ENCODE results near the gene KCNJ1.

Gene KCNJ1

DNA sequence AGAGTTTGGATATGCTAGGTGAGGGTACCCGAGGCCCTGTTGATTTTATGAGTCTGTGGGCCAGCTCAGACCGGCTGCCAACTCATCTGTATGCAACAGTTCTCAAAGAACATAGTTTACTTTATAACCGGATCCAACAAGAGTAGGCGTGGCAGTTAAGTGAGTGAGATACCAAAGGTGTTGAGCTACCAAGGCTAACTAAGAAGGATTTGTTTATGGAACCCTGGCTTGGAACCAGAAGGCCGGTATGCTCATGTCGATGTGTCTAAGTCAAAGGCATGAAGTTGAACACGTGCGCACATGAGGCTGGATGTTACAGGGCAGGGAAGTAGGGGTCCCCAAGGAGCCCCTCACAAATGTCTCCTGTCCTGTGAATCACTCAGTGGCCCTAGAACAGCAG lies at the start of gene KCNJ1:
KCNJ1 (minus strand) TSS at position 20 of the 400 bp plus-strand sequence. CDS start 27,053 bp downstream, outside the sequence.
- peaks cover 25% of the 10 kb centered on the region; the same call in 1 of the 2 replicates for H3K4me1 ChIP-seq (ENCODE audit: insufficient read depth, low read length)
- H3K4me3 ChIP-seq (ENCODE audit: low read length): no peak within 1 kb of the TSS

GRCh38 chr11:128916681-128917080 lies 49.6 kb upstream of the KCNJ1 start:
- peaks cover 9% of the 10 kb centered on the region for H3K27me3 ChIP-seq (ENCODE audit: insufficient read depth, low read length)
- no peak overlapping the region for H3K4me3 ChIP-seq (ENCODE audit: low read length)
- no peaks in the 10 kb centered on the region; the same call in 1 of the 2 replicates for H3K36me3 ChIP-seq (ENCODE audit: insufficient read depth, low read depth, low read length)
- H3K27ac ChIP-seq (ENCODE audit: low read length): no peak overlapping the region
- no peaks in the 10 kb centered on the region for H3K9me3 ChIP-seq (ENCODE audit: insufficient read depth, low read depth, low read length)
- no peaks in the 10 kb centered on the region for H3K4me1 ChIP-seq (ENCODE audit: insufficient read depth, low read length)
- H3K9ac ChIP-seq (ENCODE audit: low read depth, low read length): no peak overlapping the region

More for the DNA sequence above, at the start of gene KCNJ1:
- Histone ChIP-seq H3K9ac (ENCODE audit: low read depth, low read length) (no peak within 1 kb of the TSS), H3K27ac (ENCODE audit: low read length) (no peak within 1 kb of the TSS), H3K9me3 (ENCODE audit: insufficient read depth, low read depth, low read length) (no peaks in the 10 kb centered on the region), H3K27me3 (ENCODE audit: insufficient read depth, low read length) (peaks cover 8% of the 10 kb centered on the region; the same call in 1 of the 2 replicates), H3K36me3 (ENCODE audit: insufficient read depth, low read depth, low read length) (no peaks in the 10 kb centered on the region)

- H3K27ac ChIP-seq (ENCODE audit: low read length): no peak overlapping the region
Observed at GRCh38 chr11:128916037-128916572, 49.0 kb upstream of the KCNJ1 start.

DNA sequence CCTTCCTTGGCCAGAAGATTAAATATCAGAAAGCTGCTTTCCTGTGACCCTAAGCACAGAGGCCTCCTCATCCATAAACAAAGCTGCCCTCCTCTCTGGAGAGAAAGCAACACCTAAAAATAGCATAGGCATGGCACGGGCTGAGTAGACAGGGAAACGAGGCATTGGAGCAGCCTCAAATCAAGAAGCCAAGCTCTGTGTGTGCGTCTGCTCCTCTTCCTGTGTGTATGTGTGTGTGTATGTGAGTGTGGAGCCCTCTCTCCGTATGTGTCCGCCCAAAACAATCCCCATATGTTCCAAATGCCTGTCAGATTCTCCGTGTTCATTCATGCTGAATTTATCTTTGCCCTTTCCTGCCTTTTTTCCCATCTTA lies 48.0 kb upstream of the KCNJ1 start:
- Histone ChIP-seq H3K36me3 (ENCODE audit: insufficient read depth, low read depth, low read length) (no peaks in the 10 kb centered on the region; the same call in 1 of the 2 replicates), H3K4me3 (ENCODE audit: low read length) (no peak overlapping the region), H3K4me1 (ENCODE audit: insufficient read depth, low read length) (no peaks in the 10 kb centered on the region), H3K27me3 (ENCODE audit: insufficient read depth, low read length) (no peaks in the 10 kb centered on the region; the same call in 1 of the 2 replicates), H3K9ac (ENCODE audit: low read depth, low read length) (no peak overlapping the region), H3K27ac (ENCODE audit: low read length) (no peak overlapping the region), H3K9me3 (ENCODE audit: insufficient read depth, low read depth, low read length) (no peaks in the 10 kb centered on the region)

More at GRCh38 chr11:128916037-128916572, 49.0 kb upstream of the KCNJ1 start:
- no peaks in the 10 kb centered on the region; the same call in 1 of the 2 replicates for H3K36me3 ChIP-seq (ENCODE audit: insufficient read depth, low read depth, low read length)
- no peaks in the 10 kb centered on the region for H3K9me3 ChIP-seq (ENCODE audit: insufficient read depth, low read depth, low read length)
- peaks cover 3% of the 10 kb centered on the region for H3K27me3 ChIP-seq (ENCODE audit: insufficient read depth, low read length)
- no peak overlapping the region for H3K9ac ChIP-seq (ENCODE audit: low read depth, low read length)
- no peaks in the 10 kb centered on the region for H3K4me1 ChIP-seq (ENCODE audit: insufficient read depth, low read length)
- no peak overlapping the region for H3K4me3 ChIP-seq (ENCODE audit: low read length)

GRCh38 chr11:128914216-128915148 lies 47.4 kb upstream of the KCNJ1 start:
- H3K36me3 ChIP-seq (ENCODE audit: insufficient read depth, low read depth, low read length): no peaks in the 10 kb centered on the region; the same call in 1 of the 2 replicates
- peaks cover 4% of the 10 kb centered on the region for H3K27me3 ChIP-seq (ENCODE audit: insufficient read depth, low read length)
- H3K4me1 ChIP-seq (ENCODE audit: insufficient read depth, low read length): no peaks in the 10 kb centered on the region
- H3K4me3 ChIP-seq (ENCODE audit: low read length): no peak overlapping the region
- no peaks in the 10 kb centered on the region for H3K9me3 ChIP-seq (ENCODE audit: insufficient read depth, low read depth, low read length)
- H3K27ac ChIP-seq (ENCODE audit: low read length): no peak overlapping the region
- H3K9ac ChIP-seq (ENCODE audit: low read depth, low read length): no peak overlapping the region

GRCh38 chr11:128913806-128914205 lies 46.7 kb upstream of the KCNJ1 start:
- H3K9ac ChIP-seq (ENCODE audit: low read depth, low read length): no peak overlapping the region

DNA sequence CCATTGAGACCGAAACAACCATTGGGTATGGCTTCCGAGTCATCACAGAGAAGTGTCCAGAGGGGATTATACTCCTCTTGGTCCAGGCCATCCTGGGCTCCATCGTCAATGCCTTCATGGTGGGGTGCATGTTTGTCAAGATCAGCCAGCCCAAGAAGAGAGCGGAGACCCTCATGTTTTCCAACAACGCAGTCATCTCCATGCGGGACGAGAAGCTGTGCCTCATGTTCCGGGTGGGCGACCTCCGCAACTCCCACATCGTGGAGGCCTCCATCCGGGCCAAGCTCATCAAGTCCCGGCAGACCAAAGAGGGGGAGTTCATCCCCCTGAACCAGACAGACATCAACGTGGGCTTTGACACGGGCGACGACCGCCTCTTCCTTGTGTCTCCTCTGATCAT lies 44.6 kb upstream of the KCNJ1 start:
- Histone ChIP-seq H3K27me3 (ENCODE audit: insufficient read depth, low read length) (peaks cover 32% of the 10 kb centered on the region), H3K9me3 (ENCODE audit: insufficient read depth, low read depth, low read length) (no peaks in the 10 kb centered on the region), H3K27ac (ENCODE audit: low read length) (no peak overlapping the region), H3K4me1 (ENCODE audit: insufficient read depth, low read length) (no peaks in the 10 kb centered on the region), H3K36me3 (ENCODE audit: insufficient read depth, low read depth, low read length) (no peaks in the 10 kb centered on the region; the same call in 1 of the 2 replicates), H3K4me3 (ENCODE audit: low read length) (no peak overlapping the region), H3K9ac (ENCODE audit: low read depth, low read length) (no peak overlapping the region)

More at GRCh38 chr11:128913806-128914205, 46.7 kb upstream of the KCNJ1 start:
- Histone ChIP-seq H3K27me3 (ENCODE audit: insufficient read depth, low read length) (peaks cover 11% of the 10 kb centered on the region), H3K36me3 (ENCODE audit: insufficient read depth, low read depth, low read length) (no peaks in the 10 kb centered on the region; the same call in 1 of the 2 replicates), H3K27ac (ENCODE audit: low read length) (no peak overlapping the region), H3K4me3 (ENCODE audit: low read length) (no peak overlapping the region), H3K9me3 (ENCODE audit: insufficient read depth, low read depth, low read length) (no peaks in the 10 kb centered on the region), H3K4me1 (ENCODE audit: insufficient read depth, low read length) (no peaks in the 10 kb centered on the region)

- H3K4me1 ChIP-seq (ENCODE audit: insufficient read depth, low read length): no peaks in the 10 kb centered on the region
- no peak overlapping the region for H3K4me3 ChIP-seq (ENCODE audit: low read length)
- no peak overlapping the region for H3K27ac ChIP-seq (ENCODE audit: low read length)
- no peak overlapping the region for H3K9ac ChIP-seq (ENCODE audit: low read depth, low read length)
- H3K9me3 ChIP-seq (ENCODE audit: insufficient read depth, low read depth, low read length): no peaks in the 10 kb centered on the region
- H3K27me3 ChIP-seq (ENCODE audit: insufficient read depth, low read length): peaks cover 37% of the 10 kb centered on the region
- no peaks in the 10 kb centered on the region; the same call in 1 of the 2 replicates for H3K36me3 ChIP-seq (ENCODE audit: insufficient read depth, low read depth, low read length)
Observed at GRCh38 chr11:128911239-128911638, 44.1 kb upstream of the KCNJ1 start.

- no peak overlapping the region for H3K4me3 ChIP-seq (ENCODE audit: low read length)
- H3K27ac ChIP-seq (ENCODE audit: low read length): no peak overlapping the region
- peaks cover 43% of the 10 kb centered on the region for H3K27me3 ChIP-seq (ENCODE audit: insufficient read depth, low read length)
- no peak overlapping the region for H3K9ac ChIP-seq (ENCODE audit: low read depth, low read length)
- no peaks in the 10 kb centered on the region for H3K9me3 ChIP-seq (ENCODE audit: insufficient read depth, low read depth, low read length)
- H3K4me1 ChIP-seq (ENCODE audit: insufficient read depth, low read length): no peaks in the 10 kb centered on the region
- no peaks in the 10 kb centered on the region; the same call in 1 of the 2 replicates for H3K36me3 ChIP-seq (ENCODE audit: insufficient read depth, low read depth, low read length)
Observed at GRCh38 chr11:128910576-128910975, 43.5 kb upstream of the KCNJ1 start.

DNA sequence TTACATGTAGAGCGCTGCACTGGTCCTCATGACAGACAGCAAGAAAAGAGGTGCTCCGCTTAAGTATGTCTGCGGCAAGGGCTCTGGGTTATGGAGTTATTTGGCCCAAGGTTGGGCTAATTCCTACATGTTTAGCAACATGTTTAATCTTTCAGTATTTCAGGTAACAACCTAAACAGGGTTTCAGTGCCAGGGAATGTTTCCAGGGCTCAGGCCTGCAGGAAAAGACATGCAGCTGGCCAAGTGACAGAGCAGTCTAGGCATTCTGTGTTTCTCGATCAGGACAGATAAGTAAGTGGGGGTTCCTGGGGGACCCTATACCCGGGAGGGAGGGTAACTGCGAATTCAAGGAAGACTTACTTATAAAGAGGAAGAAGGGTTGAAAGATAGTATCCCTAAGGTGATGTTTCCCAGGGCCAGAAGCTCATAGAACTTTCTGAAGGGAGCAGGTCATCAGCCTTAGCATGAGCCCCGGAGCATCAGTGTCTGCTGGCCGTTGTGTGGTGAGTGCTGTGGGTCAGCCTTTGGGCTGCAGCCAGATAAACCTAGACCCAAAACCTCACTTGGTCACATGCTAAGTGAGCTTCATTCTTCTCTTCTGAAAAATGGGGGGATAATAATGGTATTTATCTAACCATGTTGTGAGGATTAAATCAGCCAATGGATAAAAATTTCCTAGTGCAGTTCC lies 42.5 kb upstream of the KCNJ1 start:
- no peaks in the 10 kb centered on the region for H3K9me3 ChIP-seq (ENCODE audit: insufficient read depth, low read depth, low read length)
- no peaks in the 10 kb centered on the region; the same call in 1 of the 2 replicates for H3K36me3 ChIP-seq (ENCODE audit: insufficient read depth, low read depth, low read length)
- no peak overlapping the region for H3K9ac ChIP-seq (ENCODE audit: low read depth, low read length)
- H3K4me3 ChIP-seq (ENCODE audit: low read length): no peak overlapping the region
- H3K27ac ChIP-seq (ENCODE audit: low read length): no peak overlapping the region
- H3K4me1 ChIP-seq (ENCODE audit: insufficient read depth, low read length): peaks cover 3% of the 10 kb centered on the region; the same call in 1 of the 2 replicates
- peaks cover 53% of the 10 kb centered on the region for H3K27me3 ChIP-seq (ENCODE audit: insufficient read depth, low read length)
